PC-9 (cell line): ENCODE data around the gene SMO. TPM values are rescaled to one million over a fixed set of nuclear protein-coding genes. Genes with fewer than 3 reads are reported as not detected.

Experiments
- BruUV-seq: library from RNA; stranded (reverse); fragments of 400-500 nt; replicated peaks from 2 replicates; lab custom pipeline; 2021; lab: Mats Ljungman, UMichigan
- CTCF ChIA-PET: fragments of 300-600 bp; sonication (Branson Sonifier 250); formaldehyde crosslinking; loops from one replicate; lab custom pipeline; 2022; ENCODE audit warnings: antibody characterized with exemption; lab: Charles Lee
- POLR2A ChIA-PET: fragments of 300-600 bp; sonication (Branson Sonifier 250); formaldehyde crosslinking; loops from one replicate; lab custom pipeline; 2022; ENCODE audit warnings: antibody characterized with exemption; ENCODE audit not compliant: unreplicated experiment; lab: Charles Lee
- DNase-seq, 2 experiments: peaks; one replicate each; pipeline versions ENCODE4 v3.0.0 to v3.0.0-alpha.2; 2015 to 2022; ENCODE audit warnings: mixed read lengths in 1 of 2
- H2AFZ ChIP-seq: fragments of 200-600 bp; sonication (generic); 2 replicates; pipeline ENCODE4 v1.8.1; 2017; ENCODE audit warnings: antibody characterized with exemption
- H3F3A ChIP-seq: fragments of 200-600 bp; sonication (generic); 2 replicates; pipeline ENCODE4 v1.8.1; 2017; ENCODE audit warnings: antibody characterized with exemption, mild to moderate bottlenecking, low read depth; ENCODE audit not compliant: insufficient read depth
- H3K27ac ChIP-seq: fragments of 200-600 bp; sonication (generic); 2 replicates; pipeline ENCODE4 v1.6.1; 2016; ENCODE audit warnings: mixed run types
- H3K27me3 ChIP-seq: fragments of 200-600 bp; sonication (generic); 2 replicates; pipeline ENCODE4 v1.6.1; 2016; ENCODE audit warnings: low read depth, mixed run types; ENCODE audit not compliant: insufficient read depth
- H3K36me3 ChIP-seq: fragments of 200-600 bp; sonication (generic); 2 replicates; pipeline ENCODE4 v1.6.1; 2016; ENCODE audit warnings: low read depth, mixed run types
- H3K4me1 ChIP-seq: fragments of 200-600 bp; sonication (generic); replicated peaks from 2 replicates; pipeline ENCODE4 v1.6.1; 2016; ENCODE audit warnings: mixed run types; ENCODE audit not compliant: insufficient read depth
- H3K4me2 ChIP-seq: fragments of 200-600 bp; sonication (generic); 2 replicates; pipeline ENCODE4 v1.6.1; 2017; ENCODE audit warnings: mixed run types
- H3K4me3 ChIP-seq: fragments of 200-600 bp; sonication (generic); 2 replicates; pipeline ENCODE4 v1.6.1; 2016; ENCODE audit warnings: mixed run types
- H3K79me2 ChIP-seq: fragments of 200-600 bp; sonication (generic); 2 replicates; pipeline ENCODE4 v1.6.1; 2017; ENCODE audit warnings: low read depth, mixed run types
- H3K9me2 ChIP-seq: fragments of 200-600 bp; sonication (generic); 2 replicates; pipeline ENCODE4 v1.8.1; 2017; ENCODE audit warnings: mild to moderate bottlenecking; ENCODE audit not compliant: insufficient read depth
- H3K9me3 ChIP-seq: fragments of 200-600 bp; sonication (generic); 2 replicates; pipeline ENCODE4 v1.8.1; 2016; ENCODE audit warnings: low read depth; ENCODE audit not compliant: insufficient read depth
- H4K20me1 ChIP-seq: fragments of 200-600 bp; sonication (generic); 2 replicates; pipeline ENCODE4 v1.8.1; 2017; ENCODE audit not compliant: insufficient read depth
- EZH2 ChIP-seq: fragments of 200-600 bp; sonication (generic); IDR thresholded peaks from 2 replicates; pipeline ENCODE4 v1.8.0; 2017; ENCODE audit warnings: antibody characterized with exemption, low read depth
- intact Hi-C: fragments of 100-400 bp; cut with micrococcal nuclease; formaldehyde crosslinking; loops from one replicate; pipeline ENCODE4 v1.10.0; 2022; ENCODE audit not compliant: unreplicated experiment
- total RNA-seq: library from RNA; stranded (reverse); gene quantifications from 2 replicates; pipeline ENCODE4 v1.2.3, GENCODE V29; 2021
- TF ChIP-seq, protein P1 (sequence below): fragments of 200-600 bp; sonication (generic); conservative IDR thresholded peaks from 2 replicates; pipeline ENCODE4 v1.6.1; 2017; ENCODE audit warnings: mixed run types, antibody characterized with exemption, mild to moderate bottlenecking, moderate library complexity

SMO gene
- total RNA-seq, 1 experiment from 2014 or later = 1.2 TPM

DNA sequence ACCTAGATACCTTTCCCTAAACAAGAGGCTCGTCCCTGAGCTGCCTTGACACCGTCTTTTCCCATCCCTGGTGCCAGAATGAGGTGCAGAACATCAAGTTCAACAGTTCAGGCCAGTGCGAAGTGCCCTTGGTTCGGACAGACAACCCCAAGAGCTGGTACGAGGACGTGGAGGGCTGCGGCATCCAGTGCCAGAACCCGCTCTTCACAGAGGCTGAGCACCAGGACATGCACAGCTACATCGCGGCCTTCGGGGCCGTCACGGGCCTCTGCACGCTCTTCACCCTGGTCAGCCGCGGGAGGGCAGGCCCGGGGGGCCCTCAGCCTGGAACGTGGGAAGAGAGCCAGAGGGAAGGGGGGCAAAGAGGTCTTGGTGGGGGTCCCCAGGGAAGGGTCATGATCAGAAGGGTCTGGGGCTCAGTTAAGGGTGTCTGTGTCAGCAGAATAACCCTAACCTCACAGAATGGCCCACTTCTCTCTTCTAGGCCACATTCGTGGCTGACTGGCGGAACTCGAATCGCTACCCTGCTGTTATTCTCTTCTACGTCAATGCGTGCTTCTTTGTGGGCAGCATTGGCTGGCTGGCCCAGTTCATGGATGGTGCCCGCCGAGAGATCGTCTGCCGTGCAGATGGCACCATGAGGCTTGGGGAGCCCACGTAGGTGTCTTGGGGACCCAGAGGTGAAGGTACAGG is 16.8 kb downstream of the SMO start:
- H4K20me1 ChIP-seq = no peaks in the 10 kb centered on the region
- BruUV-seq = no TSS peak
- no peak overlapping the region for H3K4me3 ChIP-seq
- no peaks in the 10 kb centered on the region for H3K36me3 ChIP-seq
- H3K4me1 ChIP-seq = no peaks in the 10 kb centered on the region
- no peaks in the 10 kb centered on the region for H3K9me3 ChIP-seq
- no peaks in the 10 kb centered on the region for H3K79me2 ChIP-seq
- intact Hi-C loops = no loop called here
- H3K27me3 ChIP-seq = no peaks in the 10 kb centered on the region
- no peak overlapping the region for H2AFZ ChIP-seq
- no peaks in the 10 kb centered on the region for H3K9me2 ChIP-seq
- no peaks in the 10 kb centered on the region for H3F3A ChIP-seq
- ChIA-PET POLR2A (no interaction called here), CTCF (interaction anchor here (1.8 kb wide), 1 partner anchor 41 kb away, joined by 9 read pairs; no protein-coding TSS in a partner anchor)
- H3K4me2 ChIP-seq = no peak overlapping the region
- TF ChIP-seq, protein P1, sequence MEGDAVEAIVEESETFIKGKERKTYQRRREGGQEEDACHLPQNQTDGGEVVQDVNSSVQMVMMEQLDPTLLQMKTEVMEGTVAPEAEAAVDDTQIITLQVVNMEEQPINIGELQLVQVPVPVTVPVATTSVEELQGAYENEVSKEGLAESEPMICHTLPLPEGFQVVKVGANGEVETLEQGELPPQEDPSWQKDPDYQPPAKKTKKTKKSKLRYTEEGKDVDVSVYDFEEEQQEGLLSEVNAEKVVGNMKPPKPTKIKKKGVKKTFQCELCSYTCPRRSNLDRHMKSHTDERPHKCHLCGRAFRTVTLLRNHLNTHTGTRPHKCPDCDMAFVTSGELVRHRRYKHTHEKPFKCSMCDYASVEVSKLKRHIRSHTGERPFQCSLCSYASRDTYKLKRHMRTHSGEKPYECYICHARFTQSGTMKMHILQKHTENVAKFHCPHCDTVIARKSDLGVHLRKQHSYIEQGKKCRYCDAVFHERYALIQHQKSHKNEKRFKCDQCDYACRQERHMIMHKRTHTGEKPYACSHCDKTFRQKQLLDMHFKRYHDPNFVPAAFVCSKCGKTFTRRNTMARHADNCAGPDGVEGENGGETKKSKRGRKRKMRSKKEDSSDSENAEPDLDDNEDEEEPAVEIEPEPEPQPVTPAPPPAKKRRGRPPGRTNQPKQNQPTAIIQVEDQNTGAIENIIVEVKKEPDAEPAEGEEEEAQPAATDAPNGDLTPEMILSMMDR = no peak
- TF ChIP-seq EZH2 = no peak
- DNase-seq = no peak
- H3K27ac ChIP-seq = no peak overlapping the region

DNA sequence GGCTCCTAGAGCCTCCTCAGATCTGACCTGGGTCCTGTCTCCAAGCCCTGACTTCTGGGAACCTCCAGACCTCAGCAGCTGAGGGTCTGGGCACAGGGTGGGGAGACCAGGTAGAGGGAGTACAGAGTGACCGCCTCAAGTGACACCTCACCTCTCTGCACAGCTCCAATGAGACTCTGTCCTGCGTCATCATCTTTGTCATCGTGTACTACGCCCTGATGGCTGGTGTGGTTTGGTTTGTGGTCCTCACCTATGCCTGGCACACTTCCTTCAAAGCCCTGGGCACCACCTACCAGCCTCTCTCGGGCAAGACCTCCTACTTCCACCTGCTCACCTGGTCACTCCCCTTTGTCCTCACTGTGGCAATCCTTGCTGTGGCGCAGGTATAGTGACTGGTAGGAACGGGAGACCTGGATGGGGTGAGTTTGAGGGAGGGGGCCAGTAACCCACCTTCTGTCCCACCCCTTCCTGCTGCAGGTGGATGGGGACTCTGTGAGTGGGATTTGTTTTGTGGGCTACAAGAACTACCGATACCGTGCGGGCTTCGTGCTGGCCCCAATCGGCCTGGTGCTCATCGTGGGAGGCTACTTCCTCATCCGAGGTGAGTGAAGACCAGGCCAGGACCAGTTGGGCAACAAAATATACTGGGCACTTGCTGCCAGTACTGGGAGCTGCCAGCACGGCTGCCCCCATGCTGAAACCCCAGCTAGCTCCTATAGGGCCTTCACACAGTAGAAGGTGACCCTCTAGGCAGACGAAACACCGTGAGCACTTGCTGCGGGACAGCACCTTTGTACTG is 17.8 kb downstream of the SMO start:
- H4K20me1 ChIP-seq = no peaks in the 10 kb centered on the region
- no peaks in the 10 kb centered on the region for H3K9me2 ChIP-seq
- no peaks in the 10 kb centered on the region for H3K27me3 ChIP-seq
- H3K9me3 ChIP-seq = no peaks in the 10 kb centered on the region
- H3K4me1 ChIP-seq = no peaks in the 10 kb centered on the region
- no peak for TF ChIP-seq EZH2
- TF ChIP-seq, protein P1 = no peak
- ChIA-PET CTCF (interaction anchor here (1.8 kb wide), 1 partner anchor 42 kb away, joined by 9 read pairs; no protein-coding TSS in a partner anchor), POLR2A (no interaction called here)
- no TSS peak for BruUV-seq
- no peak overlapping the region for H3K4me2 ChIP-seq
- H3F3A ChIP-seq = no peaks in the 10 kb centered on the region
- H3K79me2 ChIP-seq = no peaks in the 10 kb centered on the region
- H2AFZ ChIP-seq = no peak overlapping the region
- H3K4me3 ChIP-seq = no peak overlapping the region
- H3K36me3 ChIP-seq = no peaks in the 10 kb centered on the region
- H3K27ac ChIP-seq = no peak overlapping the region
- intact Hi-C loops = no loop called here
- no peak for DNase-seq

DNA sequence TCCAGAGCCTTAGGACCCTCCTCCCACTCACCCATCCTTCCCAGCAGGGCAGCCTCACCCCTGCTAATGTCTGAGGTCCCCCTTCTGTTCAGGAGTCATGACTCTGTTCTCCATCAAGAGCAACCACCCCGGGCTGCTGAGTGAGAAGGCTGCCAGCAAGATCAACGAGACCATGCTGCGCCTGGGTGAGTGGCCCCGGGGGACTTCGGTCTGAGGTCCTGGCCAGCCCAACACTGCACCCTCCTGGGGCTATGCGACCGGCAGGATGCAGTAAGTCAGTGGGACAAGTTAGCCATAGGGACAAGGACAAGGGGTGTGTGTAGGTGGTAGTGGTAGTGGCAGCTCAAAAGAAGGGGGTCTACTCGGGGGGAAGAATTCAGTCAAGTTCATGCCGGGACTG is 20.2 kb downstream of the SMO start:
- H2AFZ ChIP-seq = no peak overlapping the region
- H3F3A ChIP-seq = no peaks in the 10 kb centered on the region
- ChIA-PET POLR2A (no interaction called here), CTCF (interaction anchor here (0.6 to 2.5 kb wide), 3 partner anchors 10 to 133 kb away, joined by 3 to 15 read pairs (median 4); no protein-coding TSS in a partner anchor)
- no peak overlapping the region for H3K4me2 ChIP-seq
- no TSS peak for BruUV-seq
- H3K4me1 ChIP-seq = no peaks in the 10 kb centered on the region
- no peaks in the 10 kb centered on the region for H3K27me3 ChIP-seq
- no peaks in the 10 kb centered on the region for H3K9me3 ChIP-seq
- no peak for DNase-seq
- H4K20me1 ChIP-seq = no peaks in the 10 kb centered on the region
- TF ChIP-seq, protein P1 = no peak
- TF ChIP-seq EZH2 = no peak
- H3K27ac ChIP-seq = no peak overlapping the region
- H3K4me3 ChIP-seq = no peak overlapping the region
- H3K9me2 ChIP-seq = no peaks in the 10 kb centered on the region
- intact Hi-C loops = no loop called here
- H3K36me3 ChIP-seq = no peaks in the 10 kb centered on the region
- H3K79me2 ChIP-seq = no peaks in the 10 kb centered on the region
